ENCODE measurements around the gene SNAI3. TPM values are rescaled to one million over a fixed set of nuclear protein-coding genes. Genes with fewer than 3 reads are reported as not detected.

The SNAI3 gene
- total and polyA plus RNA-seq, 2 of the 8 experiments (the other 6 are each of a cell fraction or from before 2014, with no cell fraction given): 8.5 to 13.3 TPM

- TF ChIP-seq CHD7 (IDR thresholded peaks at IDR 0.05; ENCODE audit: insufficient replicate concordance, low read length) (no peak), RNF2 (IDR thresholded peaks at IDR 0.05; ENCODE audit: borderline replicate concordance, low read depth, low read length, missing control alignments, poor library complexity, severe bottlenecking) (no peak), PHF8 (conservative IDR thresholded peaks at IDR 0.05; ENCODE audit: low read depth, low read length) (no peak), YY1 (IDR thresholded peaks at IDR 0.05; ENCODE audit: low read depth, low read length) (no peak), CHD2 (IDR thresholded peaks at IDR 0.05; ENCODE audit: low read length) (no peak), ZNF274 (IDR thresholded peaks at IDR 0.05; ENCODE audit: borderline replicate concordance, extremely low read depth, low read length) (no peak), HDAC6 (IDR thresholded peaks at IDR 0.05; ENCODE audit: low read depth, low read length) (no peak), BRCA1 (IDR thresholded peaks at IDR 0.05; ENCODE audit: low read depth, low read length) (no peak)
Measured at GRCh38 chr16:88659160-88659559, 27.1 kb downstream of the SNAI3 start (continued).

All from H1 (cell line).